ENCODE data around the gene AURKAIP1.

AURKAIP1 gene

GRCh38 chr1:1395166-1395565 lies 20.2 kb upstream of the AURKAIP1 start:
- Mint-ChIP-seq H3K4me1 (peaks cover 21% of the 10 kb centered on the region), H3K9me3 (no peaks in the 10 kb centered on the region), H3K4me3 (no peak overlapping the region), H3K27me3 (ENCODE audit: low read depth, poor library complexity) (peaks cover 1% of the 10 kb centered on the region), H3K36me3 (ENCODE audit: low read depth) (peaks cover 69% of the 10 kb centered on the region), H3K27ac (no peak overlapping the region)
- DNase-seq = no peak
- TF ChIP-seq, protein P1, sequence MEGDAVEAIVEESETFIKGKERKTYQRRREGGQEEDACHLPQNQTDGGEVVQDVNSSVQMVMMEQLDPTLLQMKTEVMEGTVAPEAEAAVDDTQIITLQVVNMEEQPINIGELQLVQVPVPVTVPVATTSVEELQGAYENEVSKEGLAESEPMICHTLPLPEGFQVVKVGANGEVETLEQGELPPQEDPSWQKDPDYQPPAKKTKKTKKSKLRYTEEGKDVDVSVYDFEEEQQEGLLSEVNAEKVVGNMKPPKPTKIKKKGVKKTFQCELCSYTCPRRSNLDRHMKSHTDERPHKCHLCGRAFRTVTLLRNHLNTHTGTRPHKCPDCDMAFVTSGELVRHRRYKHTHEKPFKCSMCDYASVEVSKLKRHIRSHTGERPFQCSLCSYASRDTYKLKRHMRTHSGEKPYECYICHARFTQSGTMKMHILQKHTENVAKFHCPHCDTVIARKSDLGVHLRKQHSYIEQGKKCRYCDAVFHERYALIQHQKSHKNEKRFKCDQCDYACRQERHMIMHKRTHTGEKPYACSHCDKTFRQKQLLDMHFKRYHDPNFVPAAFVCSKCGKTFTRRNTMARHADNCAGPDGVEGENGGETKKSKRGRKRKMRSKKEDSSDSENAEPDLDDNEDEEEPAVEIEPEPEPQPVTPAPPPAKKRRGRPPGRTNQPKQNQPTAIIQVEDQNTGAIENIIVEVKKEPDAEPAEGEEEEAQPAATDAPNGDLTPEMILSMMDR (IDR thresholded peaks at IDR 0.05) = no peak

DNA sequence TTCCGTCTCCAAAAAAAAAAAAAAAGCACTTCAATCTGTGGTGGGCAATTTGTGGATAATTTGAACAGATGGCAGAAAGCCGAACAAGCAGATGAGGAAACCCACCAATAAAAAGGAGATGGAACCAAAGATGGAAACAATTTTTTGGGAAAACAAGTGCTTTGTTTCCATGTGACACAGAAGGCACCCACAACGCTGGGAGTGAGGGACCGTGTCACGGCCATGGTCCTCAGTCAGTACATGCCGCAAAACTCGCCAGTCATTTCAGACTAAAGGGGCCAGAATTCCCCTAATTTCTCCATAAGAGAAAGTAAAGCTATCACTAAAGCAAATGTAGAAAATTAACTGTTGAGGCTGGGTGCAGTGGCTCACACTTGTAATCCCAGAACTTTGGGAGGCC lies 19.1 kb upstream of the AURKAIP1 start:
- H3K4me3 Mint-ChIP-seq = no peak overlapping the region
- H3K36me3 Mint-ChIP-seq (ENCODE audit: low read depth) = peaks cover 80% of the 10 kb centered on the region
- H3K27ac Mint-ChIP-seq = no peak overlapping the region

DNA sequence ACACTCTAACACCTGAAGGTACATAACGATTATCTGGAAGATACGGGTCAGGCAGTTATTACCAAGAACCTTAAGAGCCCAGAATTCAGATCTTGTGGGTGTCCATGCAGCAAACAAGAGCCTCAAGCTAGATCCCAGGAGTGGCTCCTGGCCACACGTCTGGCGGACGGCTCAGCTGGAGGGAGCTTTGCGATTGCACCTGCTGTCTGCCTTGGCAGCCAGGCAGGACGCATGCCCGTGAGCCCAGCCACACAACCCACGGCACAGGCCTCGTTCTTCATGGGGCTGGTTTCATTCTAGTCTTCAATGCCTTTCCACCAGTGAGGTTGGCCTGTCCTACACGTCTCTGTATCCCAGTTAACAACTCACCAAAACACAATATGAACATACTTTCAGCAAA lies 18.4 kb upstream of the AURKAIP1 start:
- Mint-ChIP-seq H3K36me3 (ENCODE audit: low read depth) (peaks cover 86% of the 10 kb centered on the region), H3K4me1 (peaks cover 14% of the 10 kb centered on the region), H3K9me3 (no peaks in the 10 kb centered on the region), H3K27ac (peak overlapping the region; percentile 51), H3K27me3 (ENCODE audit: low read depth, poor library complexity) (peaks cover 2% of the 10 kb centered on the region), H3K4me3 (no peak overlapping the region)
- TF ChIP-seq, protein P1 (IDR thresholded peaks at IDR 0.05) = no peak
- no peak for DNase-seq

More for the DNA sequence above, 19.1 kb upstream of the AURKAIP1 start:
- Mint-ChIP-seq H3K4me1 (peaks cover 14% of the 10 kb centered on the region), H3K9me3 (no peaks in the 10 kb centered on the region), H3K27me3 (ENCODE audit: low read depth, poor library complexity) (peaks cover 2% of the 10 kb centered on the region)
- TF ChIP-seq, protein P1 (IDR thresholded peaks at IDR 0.05) = no peak
- DNase-seq = no peak

GRCh38 chr1:1393014-1393413 lies 18.0 kb upstream of the AURKAIP1 start:
- Mint-ChIP-seq H3K27me3 (ENCODE audit: low read depth, poor library complexity) (peaks cover 2% of the 10 kb centered on the region), H3K36me3 (ENCODE audit: low read depth) (peaks cover 88% of the 10 kb centered on the region), H3K4me1 (peaks cover 10% of the 10 kb centered on the region), H3K9me3 (no peaks in the 10 kb centered on the region), H3K27ac (no peak overlapping the region), H3K4me3 (no peak overlapping the region)
- DNase-seq = no peak
- TF ChIP-seq, protein P1 (IDR thresholded peaks at IDR 0.05) = no peak

GRCh38 chr1:1391225-1391624 lies 16.2 kb upstream of the AURKAIP1 start:
- TF ChIP-seq, protein P1 (IDR thresholded peaks at IDR 0.05) = no peak
- no peak for DNase-seq
- Mint-ChIP-seq H3K27ac (no peak overlapping the region), H3K27me3 (ENCODE audit: low read depth, poor library complexity) (peaks cover 2% of the 10 kb centered on the region), H3K9me3 (no peaks in the 10 kb centered on the region), H3K4me1 (peaks cover 6% of the 10 kb centered on the region), H3K4me3 (no peak overlapping the region), H3K36me3 (ENCODE audit: low read depth) (peaks cover 95% of the 10 kb centered on the region)

- DNase-seq = no peak
- no peak overlapping the region for H3K27ac Mint-ChIP-seq
- H3K27me3 Mint-ChIP-seq (ENCODE audit: low read depth, poor library complexity) = peaks cover 2% of the 10 kb centered on the region
- H3K36me3 Mint-ChIP-seq (ENCODE audit: low read depth) = peaks cover 97% of the 10 kb centered on the region
- H3K4me1 Mint-ChIP-seq = peaks cover 5% of the 10 kb centered on the region
- H3K4me3 Mint-ChIP-seq = no peak overlapping the region
- no peaks in the 10 kb centered on the region for H3K9me3 Mint-ChIP-seq
- TF ChIP-seq, protein P1 (IDR thresholded peaks at IDR 0.05) = no peak
Observed at GRCh38 chr1:1390675-1391074, 15.7 kb upstream of the AURKAIP1 start.
